ENCODE measurements around the gene HK1.
A peak's percentile ranks its signal among the peaks of the same experiment; 100 is the strongest.

HK1 gene

GRCh38 chr10:69417542-69417941 is 139.2 kb downstream of the HK1 start:
- no peak overlapping the region for H4K91ac ChIP-seq (ENCODE audit: low read depth, low read length, poor library complexity)
- no peak overlapping the region for H3K9ac ChIP-seq (ENCODE audit: low read depth, low read length, poor library complexity)
- H2BK12ac ChIP-seq (ENCODE audit: low read length): no peak overlapping the region
- no peak overlapping the region for H2BK5ac ChIP-seq (ENCODE audit: low read length)
- peak overlapping the region; percentile 54 for H2AK5ac ChIP-seq (ENCODE audit: low read depth, low read length)
- no peak overlapping the region for H2BK15ac ChIP-seq (ENCODE audit: low read length)
- H3K79me1 ChIP-seq (ENCODE audit: low read depth, low read length): no peaks in the 10 kb centered on the region
- H3K14ac ChIP-seq (ENCODE audit: low read length): no peak overlapping the region
- no peak overlapping the region for H3K27ac ChIP-seq (replicated peaks; ENCODE audit: low read length)
- H3K27me3 ChIP-seq (ENCODE audit: control insufficient read depth in 3 of 3, insufficient read depth in 3 of 3, low read depth in 1 of 3, low read length in 3 of 3): peaks cover 0 to 19% (median 0%) of the 10 kb centered on the region in 3 experiments
- no peaks in the 10 kb centered on the region for H3K36me3 ChIP-seq (replicated peaks in 1 of 2; ENCODE audit: control insufficient read depth in 2 of 2, insufficient read depth in 2 of 2, low read length in 2 of 2)
- H3K9me3 ChIP-seq (replicated peaks in 1 of 2; ENCODE audit: control insufficient read depth in 2 of 2, insufficient read depth in 1 of 2, low read depth in 1 of 2, low read length in 2 of 2): no peaks in the 10 kb centered on the region
- peak overlapping the region; percentile 34 for H3K23ac ChIP-seq (ENCODE audit: low read depth, low read length, poor library complexity)
- no peak overlapping the region for H4K8ac ChIP-seq (ENCODE audit: low read depth, low read length)
- no peak overlapping the region for H3K18ac ChIP-seq (ENCODE audit: low read length)
- no peak overlapping the region for H2AFZ ChIP-seq (ENCODE audit: low read length)
- no peak overlapping the region for H3K4me3 ChIP-seq (ENCODE audit: low read length in 2 of 2)
- no peak for DNase-seq (ENCODE audit: low spot score)
- no CpG with 5 or more reads among the region's 11 CpGs for WGBS, 2 donors (ENCODE audit: extremely low coverage in 2 of 2, insufficient read length in 2 of 2, insufficient replicate concordance in 1 of 2)
- H3K4ac ChIP-seq (ENCODE audit: low read length): no peak overlapping the region
- H2BK120ac ChIP-seq (ENCODE audit: low read depth, low read length): no peak overlapping the region
- H3K4me2 ChIP-seq (ENCODE audit: insufficient read depth, low read length, poor library complexity, severe bottlenecking): no peak overlapping the region
- H3K4me1 ChIP-seq (ENCODE audit: control insufficient read depth in 2 of 2, insufficient read depth in 1 of 2, low read depth in 1 of 2, low read length in 2 of 2): no peaks in the 10 kb centered on the region

DNA sequence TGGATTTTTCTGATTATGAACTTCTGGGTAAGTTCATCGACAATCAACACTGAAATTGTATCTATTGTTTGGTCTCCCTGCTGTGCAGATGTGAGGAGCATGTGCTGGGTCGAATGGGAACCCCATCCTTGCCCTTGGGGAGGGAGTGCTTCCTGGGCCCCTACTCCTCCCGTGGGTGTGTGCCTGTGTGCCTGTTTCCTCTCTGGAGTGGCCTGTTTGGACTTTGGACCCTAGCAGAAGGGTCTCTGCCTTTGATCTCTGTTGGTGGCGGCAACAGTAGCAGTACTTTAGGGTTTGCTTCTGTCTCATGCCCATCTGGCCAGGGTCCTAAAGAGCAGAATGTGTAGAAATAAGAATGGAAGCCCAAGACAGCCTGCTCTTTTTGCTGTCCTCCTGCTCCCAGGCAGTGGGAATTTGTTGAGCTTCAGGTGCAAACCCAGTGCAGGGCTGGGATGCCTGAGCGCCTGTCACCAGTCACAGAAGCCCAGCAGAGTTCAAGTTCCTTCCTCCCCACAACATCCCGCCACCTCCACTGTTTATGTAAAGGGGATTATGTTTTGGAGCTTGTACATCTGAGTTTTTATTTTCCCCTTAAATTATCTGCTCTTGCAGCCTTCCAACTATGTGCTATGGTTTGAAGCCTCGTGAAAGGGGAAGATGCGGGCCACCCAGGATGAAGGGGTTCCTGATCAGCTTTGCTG is 139.9 kb downstream of the HK1 start:
- H3K36me3 ChIP-seq (replicated peaks in 1 of 2; ENCODE audit: control insufficient read depth in 2 of 2, insufficient read depth in 2 of 2, low read length in 2 of 2): no peaks in the 10 kb centered on the region
- no peak overlapping the region for H3K4me2 ChIP-seq (ENCODE audit: insufficient read depth, low read length, poor library complexity, severe bottlenecking)
- no peak overlapping the region for H3K27ac ChIP-seq (replicated peaks; ENCODE audit: low read length)
- no peak overlapping the region for H3K4ac ChIP-seq (ENCODE audit: low read length)
- no peak overlapping the region for H2BK5ac ChIP-seq (ENCODE audit: low read length)
- no peaks in the 10 kb centered on the region for H3K4me1 ChIP-seq (ENCODE audit: control insufficient read depth in 2 of 2, insufficient read depth in 1 of 2, low read depth in 1 of 2, low read length in 2 of 2)
- H2AFZ ChIP-seq (ENCODE audit: low read length): no peak overlapping the region
- no peaks in the 10 kb centered on the region for H3K9me3 ChIP-seq (replicated peaks in 1 of 2; ENCODE audit: control insufficient read depth in 2 of 2, insufficient read depth in 1 of 2, low read depth in 1 of 2, low read length in 2 of 2)
- no peaks in the 10 kb centered on the region for H3K79me1 ChIP-seq (ENCODE audit: low read depth, low read length)
- no peak overlapping the region for H3K4me3 ChIP-seq (ENCODE audit: low read length in 2 of 2)
- WGBS, 2 donors (ENCODE audit: extremely low coverage in 2 of 2, insufficient read length in 2 of 2, insufficient replicate concordance in 1 of 2): no CpG with 5 or more reads among the region's 8 CpGs
- H2BK120ac ChIP-seq (ENCODE audit: low read depth, low read length): no peak overlapping the region
- no peak overlapping the region for H3K14ac ChIP-seq (ENCODE audit: low read length)
- H3K18ac ChIP-seq (ENCODE audit: low read length): no peak overlapping the region
- H4K8ac ChIP-seq (ENCODE audit: low read depth, low read length): no peak overlapping the region
- H2BK12ac ChIP-seq (ENCODE audit: low read length): no peak overlapping the region
- no peak overlapping the region for H3K9ac ChIP-seq (ENCODE audit: low read depth, low read length, poor library complexity)
- H2AK5ac ChIP-seq (ENCODE audit: low read depth, low read length): no peak overlapping the region
- H3K27me3 ChIP-seq (ENCODE audit: control insufficient read depth in 3 of 3, insufficient read depth in 3 of 3, low read depth in 1 of 3, low read length in 3 of 3): peaks cover 0 to 23% (median 0%) of the 10 kb centered on the region in 3 experiments
- DNase-seq (ENCODE audit: low spot score): no peak
- no peak overlapping the region for H3K23ac ChIP-seq (ENCODE audit: low read depth, low read length, poor library complexity)
- no peak overlapping the region for H2BK15ac ChIP-seq (ENCODE audit: low read length)
- no peak overlapping the region for H4K91ac ChIP-seq (ENCODE audit: low read depth, low read length, poor library complexity)

DNA sequence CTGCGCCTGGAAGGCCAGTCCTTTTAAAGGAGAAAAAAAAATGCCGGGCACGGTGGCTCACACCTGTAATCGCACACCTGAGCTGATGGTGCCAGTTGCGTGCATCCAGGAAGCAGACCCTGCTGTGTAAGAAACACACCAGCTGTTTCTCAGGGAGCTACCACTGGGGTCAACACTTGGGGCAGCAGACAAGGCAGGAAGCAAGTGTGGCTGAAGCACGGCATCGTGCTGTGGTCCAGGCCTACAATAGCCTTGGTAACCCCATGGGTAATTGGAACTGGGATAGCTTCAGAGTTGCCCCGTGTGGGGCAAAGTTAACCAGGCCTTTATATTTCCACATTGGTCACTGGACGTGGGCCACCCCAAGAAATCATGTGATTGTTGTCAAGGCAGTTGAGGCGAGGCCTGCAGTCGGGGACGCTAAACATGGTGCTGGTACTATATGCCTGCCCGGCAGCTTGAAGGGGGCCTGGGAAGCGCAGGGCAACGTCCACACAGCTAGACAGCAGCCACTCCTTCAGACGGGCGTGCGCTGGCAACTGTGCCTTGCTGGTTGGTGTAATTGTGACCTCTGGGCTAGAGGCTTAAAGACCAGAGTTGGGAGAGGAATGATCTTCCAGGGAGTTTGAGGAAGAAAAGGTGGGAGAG is 140.9 kb downstream of the HK1 start:
- Histone ChIP-seq H3K79me1 (ENCODE audit: low read depth, low read length) (no peaks in the 10 kb centered on the region), H3K4ac (ENCODE audit: low read length) (no peak overlapping the region), H3K4me2 (ENCODE audit: insufficient read depth, low read length, poor library complexity, severe bottlenecking) (no peak overlapping the region), H3K4me3 (ENCODE audit: low read length in 2 of 2) (no peak overlapping the region), H4K91ac (ENCODE audit: low read depth, low read length, poor library complexity) (no peak overlapping the region), H3K27ac (replicated peaks; ENCODE audit: low read length) (no peak overlapping the region), H3K4me1 (ENCODE audit: control insufficient read depth in 2 of 2, insufficient read depth in 1 of 2, low read depth in 1 of 2, low read length in 2 of 2) (no peaks in the 10 kb centered on the region), H3K14ac (ENCODE audit: low read length) (no peak overlapping the region), H3K27me3 (ENCODE audit: control insufficient read depth in 3 of 3, insufficient read depth in 3 of 3, low read depth in 1 of 3, low read length in 3 of 3) (peaks cover 0 to 23% (median 0%) of the 10 kb centered on the region in 3 experiments), H2BK12ac (ENCODE audit: low read length) (peak overlapping the region; percentile 51), H2AFZ (ENCODE audit: low read length) (no peak overlapping the region), H4K8ac (ENCODE audit: low read depth, low read length) (no peak overlapping the region), H2BK120ac (ENCODE audit: low read depth, low read length) (no peak overlapping the region), H3K36me3 (replicated peaks in 1 of 2; ENCODE audit: control insufficient read depth in 2 of 2, insufficient read depth in 2 of 2, low read length in 2 of 2) (no peaks in the 10 kb centered on the region), H2BK15ac (ENCODE audit: low read length) (peak overlapping the region; percentile 37), H3K9ac (ENCODE audit: low read depth, low read length, poor library complexity) (peak overlapping the region; percentile 38), H3K18ac (ENCODE audit: low read length) (peak overlapping the region; percentile 35), H2AK5ac (ENCODE audit: low read depth, low read length) (no peak overlapping the region), H3K23ac (ENCODE audit: low read depth, low read length, poor library complexity) (no peak overlapping the region), H3K9me3 (replicated peaks in 1 of 2; ENCODE audit: control insufficient read depth in 2 of 2, insufficient read depth in 1 of 2, low read depth in 1 of 2, low read length in 2 of 2) (no peaks in the 10 kb centered on the region), H2BK5ac (ENCODE audit: low read length) (no peak overlapping the region)
- WGBS, 2 donors (ENCODE audit: extremely low coverage in 2 of 2, insufficient read length in 2 of 2, insufficient replicate concordance in 1 of 2): no CpG with 5 or more reads among the region's 18 CpGs
- DNase-seq (ENCODE audit: low spot score): no peak

- H3K4me1 ChIP-seq (ENCODE audit: control insufficient read depth in 2 of 2, insufficient read depth in 1 of 2, low read depth in 1 of 2, low read length in 2 of 2): no peaks in the 10 kb centered on the region
- no peak overlapping the region for H2BK120ac ChIP-seq (ENCODE audit: low read depth, low read length)
- H3K4me3 ChIP-seq (ENCODE audit: low read length in 2 of 2): no peak overlapping the region
- no peak overlapping the region for H3K14ac ChIP-seq (ENCODE audit: low read length)
- no peak overlapping the region for H4K8ac ChIP-seq (ENCODE audit: low read depth, low read length)
- H3K36me3 ChIP-seq (replicated peaks in 1 of 2; ENCODE audit: control insufficient read depth in 2 of 2, insufficient read depth in 2 of 2, low read length in 2 of 2): no peaks in the 10 kb centered on the region
- H2BK15ac ChIP-seq (ENCODE audit: low read length): peak overlapping the region; percentile 37
- H3K9ac ChIP-seq (ENCODE audit: low read depth, low read length, poor library complexity): no peak overlapping the region
- no peak overlapping the region for H2AK5ac ChIP-seq (ENCODE audit: low read depth, low read length)
- no peak overlapping the region for H2AFZ ChIP-seq (ENCODE audit: low read length)
- H3K9me3 ChIP-seq (replicated peaks in 1 of 2; ENCODE audit: control insufficient read depth in 2 of 2, insufficient read depth in 1 of 2, low read depth in 1 of 2, low read length in 2 of 2): no peaks in the 10 kb centered on the region
- no peak overlapping the region for H3K4ac ChIP-seq (ENCODE audit: low read length)
- peak overlapping the region; percentile 35 for H3K18ac ChIP-seq (ENCODE audit: low read length)
- no peak overlapping the region for H2BK12ac ChIP-seq (ENCODE audit: low read length)
- H3K4me2 ChIP-seq (ENCODE audit: insufficient read depth, low read length, poor library complexity, severe bottlenecking): no peak overlapping the region
- H3K27me3 ChIP-seq (ENCODE audit: control insufficient read depth in 3 of 3, insufficient read depth in 3 of 3, low read depth in 1 of 3, low read length in 3 of 3): peaks cover 0 to 21% (median 0%) of the 10 kb centered on the region in 3 experiments
- H4K91ac ChIP-seq (ENCODE audit: low read depth, low read length, poor library complexity): no peak overlapping the region
- no peak overlapping the region for H2BK5ac ChIP-seq (ENCODE audit: low read length)
- no peak for DNase-seq (ENCODE audit: low spot score)
- WGBS, 2 donors (ENCODE audit: extremely low coverage in 2 of 2, insufficient read length in 2 of 2, insufficient replicate concordance in 1 of 2): no CpG with 5 or more reads among the region's 11 CpGs
- H3K23ac ChIP-seq (ENCODE audit: low read depth, low read length, poor library complexity): no peak overlapping the region
- H3K27ac ChIP-seq (replicated peaks; ENCODE audit: low read length): no peak overlapping the region
- no peaks in the 10 kb centered on the region for H3K79me1 ChIP-seq (ENCODE audit: low read depth, low read length)
Measured at GRCh38 chr10:69419744-69420126, 141.4 kb downstream of the HK1 start.

Measured in neuronal stem cell (in vitro differentiated cells).